Prostate gland (tissue), 2 donors: ENCODE data around the gene TCF15. TPM values are rescaled to one million over a fixed set of nuclear protein-coding genes. Genes with fewer than 3 reads are reported as not detected.

ENCODE experiments used
- DNase-seq: peaks from one replicate; pipeline ENCODE4 v3.0.0-alpha.2; 2019; ENCODE audit warnings: low spot score
- H3K27ac ChIP-seq, 2 donors: fragments of 200-600 bp; sonication (generic); 2 replicates each; pipeline ENCODE4 v1.5.1; 2017 to 2019
- H3K27me3 ChIP-seq: fragments of 200-600 bp; sonication (generic); replicated peaks from 2 replicates; pipeline ENCODE4 v1.5.1; 2019; ENCODE audit not compliant: insufficient read depth
- H3K36me3 ChIP-seq, 2 donors: fragments of 200-600 bp; sonication (generic); 1 replicate in 1 of 2; 2 replicates in 1 of 2; pipeline versions ENCODE4 v1.5.1 to v1.8.1; 2017 to 2019
- H3K4me1 ChIP-seq: fragments of 200-600 bp; sonication (generic); replicated peaks from 2 replicates; pipeline ENCODE4 v1.5.1; 2019
- H3K4me3 ChIP-seq, 2 donors: fragments of 200-600 bp; sonication (generic); 2 replicates each; pipeline ENCODE4 v1.5.1; 2017 to 2019
- H3K9me3 ChIP-seq: fragments of 200-600 bp; sonication (generic); 2 replicates; pipeline ENCODE4 v1.5.1; 2017
- CTCF ChIP-seq, 4 experiments: fragments of 200-600 bp in 2 of 4; fragments of 450-650 bp in 2 of 4; sonication (generic) in 2 of 4; IDR thresholded peaks; 1 replicate in 3 of 4; 2 replicates in 1 of 4; pipeline ENCODE4 v1.5.1; 2016 to 2019; ENCODE audit warnings: antibody characterized with exemption in 4 of 4, mild to moderate bottlenecking in 2 of 4, moderate library complexity in 2 of 4
- POLR2A ChIP-seq: fragments of 450-650 bp; IDR thresholded peaks from one replicate; pipeline ENCODE4 v1.6.1; 2016; ENCODE audit warnings: antibody characterized with exemption, mild to moderate bottlenecking
- POLR2AphosphoS5 ChIP-seq: sonication (generic); formaldehyde crosslinking; IDR thresholded peaks from one replicate; pipeline ENCODE4 v1.6.1; 2017; ENCODE audit warnings: antibody characterized with exemption
- WGBS: methylation state at CpG from one replicate; pipeline ENCODE4 v1.1.5; 2018; 5-methylcytosine and 5-hydroxymethylcytosine counted together
- intact Hi-C: fragments of 100-400 bp; cut with DNase I; formaldehyde crosslinking; loops from one replicate; pipeline ENCODE4 v1.14.2; 2022
- total RNA-seq, 2 donors: library from RNA; depleted of rRNA; stranded (reverse); fragments of >200 nt; gene quantifications; one replicate each; pipeline ENCODE4 v1.1.0, GENCODE V29; 2016

TCF15 gene
- total RNA-seq, 2 donors from 2014 or later = 0.55 to 0.68 TPM

DNA sequence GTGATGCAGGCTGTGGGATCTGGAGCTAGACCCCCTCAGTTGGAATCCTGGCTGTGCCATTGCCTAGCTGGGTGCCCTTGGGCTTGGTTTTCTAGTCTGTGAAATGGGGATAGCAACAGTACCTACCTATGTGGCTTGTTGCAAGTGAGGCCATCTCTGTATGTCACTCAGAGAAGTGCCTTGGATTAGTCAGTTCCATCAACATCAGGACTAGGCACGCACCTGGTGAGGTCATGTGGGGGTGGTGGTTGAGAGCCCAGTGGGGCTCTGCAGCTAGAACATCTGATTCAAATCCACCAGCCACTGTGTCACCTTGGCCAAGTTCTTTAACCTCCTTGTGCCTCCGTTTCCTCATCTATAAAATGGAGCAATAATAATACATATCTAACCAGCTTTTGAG lies 12.5 kb downstream of the TCF15 start:
- intact Hi-C loops = no loop called here
- Histone ChIP-seq H3K9me3 (no peaks in the 10 kb centered on the region), H3K36me3 (no peaks in the 10 kb centered on the region), H3K27ac (no peak overlapping the region), H3K4me3 (no peak overlapping the region), H3K27me3 (no peaks in the 10 kb centered on the region), H3K4me1 (no peaks in the 10 kb centered on the region)
- no peak for TF ChIP-seq POLR2AphosphoS5
- no peak for TF ChIP-seq CTCF (IDR thresholded peaks at IDR 0.05)
- TF ChIP-seq POLR2A = no peak
- 94% methylated on average over 2 of the region's 2 CpGs for WGBS
- DNase-seq = no peak

GRCh38 chr20:595330-596308 lies 14.5 kb downstream of the TCF15 start:
- no peak for DNase-seq
- no peak for TF ChIP-seq POLR2AphosphoS5
- no peak for TF ChIP-seq POLR2A
- TF ChIP-seq CTCF (IDR thresholded peaks at IDR 0.05) = no peak
- intact Hi-C loops = no loop called here
- Histone ChIP-seq H3K9me3 (no peaks in the 10 kb centered on the region), H3K27me3 (no peaks in the 10 kb centered on the region), H3K27ac (no peak overlapping the region), H3K4me3 (no peak overlapping the region), H3K4me1 (no peaks in the 10 kb centered on the region), H3K36me3 (no peaks in the 10 kb centered on the region)
- 73% methylated on average over 24 of the region's 24 CpGs for WGBS

- Histone ChIP-seq H3K36me3 (no peaks in the 10 kb centered on the region), H3K9me3 (no peaks in the 10 kb centered on the region), H3K4me3 (no peak overlapping the region), H3K4me1 (no peaks in the 10 kb centered on the region), H3K27ac (no peak overlapping the region), H3K27me3 (no peaks in the 10 kb centered on the region)
- intact Hi-C loops = no loop called here
- TF ChIP-seq CTCF (IDR thresholded peaks at IDR 0.05) = no peak
- no peak for TF ChIP-seq POLR2AphosphoS5
- TF ChIP-seq POLR2A = no peak
- no peak for DNase-seq
- 88% methylated on average over 7 of the region's 7 CpGs for WGBS
Observed at GRCh38 chr20:592506-592905, 17.6 kb downstream of the TCF15 start.

DNA sequence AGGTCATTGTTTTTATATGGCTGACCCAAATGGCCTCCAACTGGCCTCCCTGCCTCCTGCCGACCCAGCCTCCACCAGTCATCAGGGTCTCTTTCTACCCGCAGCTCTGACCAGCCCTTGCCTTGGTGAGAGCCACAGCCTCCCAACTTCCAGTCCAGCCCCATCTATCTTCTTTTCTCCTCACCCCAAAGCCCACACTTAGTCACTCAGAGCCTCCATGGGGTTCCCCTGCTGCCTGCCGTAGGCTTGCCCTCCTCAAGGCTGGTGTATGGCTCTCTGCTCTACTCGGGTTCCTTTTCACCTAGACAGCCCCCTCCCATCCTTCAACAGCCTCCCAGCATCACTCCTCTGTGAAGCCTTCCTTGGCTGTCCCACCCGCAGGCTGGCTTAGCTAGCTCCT lies 18.2 kb downstream of the TCF15 start:
- no peaks in the 10 kb centered on the region for H3K27me3 ChIP-seq
- intact Hi-C loops = no loop called here
- no peak overlapping the region for H3K27ac ChIP-seq
- H3K9me3 ChIP-seq = no peaks in the 10 kb centered on the region
- TF ChIP-seq POLR2A (no peak), CTCF (IDR thresholded peaks at IDR 0.05) (no peak), POLR2AphosphoS5 (no peak)
- no peaks in the 10 kb centered on the region for H3K4me1 ChIP-seq
- no peak for DNase-seq
- H3K4me3 ChIP-seq = no peak overlapping the region
- 89% methylated on average over 5 of the region's 5 CpGs for WGBS
- no peaks in the 10 kb centered on the region for H3K36me3 ChIP-seq
